ENCODE results near the gene MBP. TPM values are rescaled to one million over a fixed set of nuclear protein-coding genes. Genes with fewer than 3 reads are reported as not detected.

The MBP gene
- total RNA-seq, 1 donor from 2014 or later: 22.4 TPM

DNA sequence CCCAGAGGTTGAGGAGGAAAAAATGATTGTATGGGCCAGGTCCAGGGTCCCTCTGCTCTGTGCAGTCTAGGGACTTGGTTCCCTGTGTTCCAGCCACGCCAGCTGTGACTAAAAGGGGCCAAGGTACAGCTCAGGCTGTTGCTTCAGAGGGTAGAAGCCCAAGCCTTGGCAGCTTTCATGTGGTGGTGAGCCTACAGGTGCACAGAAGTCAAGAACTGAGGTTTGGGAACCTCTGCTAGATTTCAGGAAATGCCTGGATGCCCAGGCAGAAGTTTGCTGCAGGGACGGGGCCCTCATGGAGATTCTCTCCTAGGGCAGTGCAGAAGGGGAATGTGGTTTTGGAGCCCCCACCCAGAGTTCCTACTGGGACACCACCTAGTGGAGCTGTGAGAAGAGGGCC is 10.6 kb upstream of the MBP start:
- no peak overlapping the region for H3K4me3 ChIP-seq (ENCODE audit: low read length in 3 of 3)
- no peaks in the 10 kb centered on the region for H3K4me1 ChIP-seq (ENCODE audit: control insufficient read depth in 3 of 3, insufficient read depth in 3 of 3, low read length in 3 of 3)
- H3K27ac ChIP-seq (ENCODE audit: low read depth, low read length): no peak overlapping the region
- H3K9me3 ChIP-seq (ENCODE audit: control insufficient read depth in 3 of 3, low read length in 3 of 3): peaks cover 0 to 2% (median 0%) of the 10 kb centered on the region in 3 donors
- no peaks in the 10 kb centered on the region for H3K36me3 ChIP-seq (ENCODE audit: control insufficient read depth in 3 of 3, insufficient read depth in 3 of 3, low read length in 3 of 3)
- no peaks in the 10 kb centered on the region for H3K27me3 ChIP-seq (ENCODE audit: control insufficient read depth in 3 of 3, insufficient read depth in 3 of 3, low read length in 3 of 3)
- no peak overlapping the region for H3K9ac ChIP-seq (ENCODE audit: low read depth in 1 of 3, low read length in 3 of 3)

DNA sequence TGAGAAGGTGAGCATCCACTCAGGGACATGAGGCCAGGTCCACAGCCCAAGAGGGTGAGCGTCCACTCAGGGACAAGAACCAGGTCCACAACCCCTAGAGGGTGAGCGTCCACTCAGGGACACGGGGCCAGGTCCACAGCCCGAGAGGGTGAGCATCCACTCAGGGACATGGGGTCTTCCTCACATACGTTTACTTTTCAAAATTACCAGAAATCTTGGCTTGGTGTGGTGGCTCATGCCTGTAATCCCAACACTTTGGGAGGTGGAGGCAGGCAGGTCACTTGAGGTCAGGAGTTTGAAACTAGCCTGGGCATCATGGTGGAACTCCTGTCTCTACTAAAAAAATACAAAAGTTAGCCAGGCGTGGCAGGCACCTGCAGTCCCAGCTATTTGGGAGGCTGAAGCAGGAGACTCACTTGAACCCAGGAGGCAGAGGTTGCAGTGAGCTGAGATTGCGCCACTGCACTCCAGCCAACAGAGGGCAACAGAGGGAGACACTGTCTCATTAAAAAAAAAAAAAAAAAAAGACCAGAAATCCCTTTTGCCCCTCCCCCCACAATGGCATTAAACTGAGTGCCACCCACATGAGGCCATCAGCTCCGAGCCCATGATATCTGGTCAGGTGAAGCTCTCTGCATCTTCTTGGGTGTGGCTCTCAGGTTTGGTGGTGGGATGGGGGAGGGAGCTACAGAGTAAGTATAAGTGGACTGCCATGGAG is 9.0 kb upstream of the MBP start:
- H3K27ac ChIP-seq (ENCODE audit: low read depth, low read length): no peak overlapping the region
- H3K9ac ChIP-seq (ENCODE audit: low read depth in 1 of 3, low read length in 3 of 3): no peak overlapping the region
- H3K4me1 ChIP-seq (ENCODE audit: control insufficient read depth in 3 of 3, insufficient read depth in 3 of 3, low read length in 3 of 3): no peaks in the 10 kb centered on the region
- H3K9me3 ChIP-seq (ENCODE audit: control insufficient read depth in 3 of 3, low read length in 3 of 3): peaks cover 0 to 2% (median 0%) of the 10 kb centered on the region in 3 donors
- no peaks in the 10 kb centered on the region for H3K36me3 ChIP-seq (ENCODE audit: control insufficient read depth in 3 of 3, insufficient read depth in 3 of 3, low read length in 3 of 3)
- no peak overlapping the region for H3K4me3 ChIP-seq (ENCODE audit: low read length in 3 of 3)
- no peaks in the 10 kb centered on the region for H3K27me3 ChIP-seq (ENCODE audit: control insufficient read depth in 3 of 3, insufficient read depth in 3 of 3, low read length in 3 of 3)

DNA sequence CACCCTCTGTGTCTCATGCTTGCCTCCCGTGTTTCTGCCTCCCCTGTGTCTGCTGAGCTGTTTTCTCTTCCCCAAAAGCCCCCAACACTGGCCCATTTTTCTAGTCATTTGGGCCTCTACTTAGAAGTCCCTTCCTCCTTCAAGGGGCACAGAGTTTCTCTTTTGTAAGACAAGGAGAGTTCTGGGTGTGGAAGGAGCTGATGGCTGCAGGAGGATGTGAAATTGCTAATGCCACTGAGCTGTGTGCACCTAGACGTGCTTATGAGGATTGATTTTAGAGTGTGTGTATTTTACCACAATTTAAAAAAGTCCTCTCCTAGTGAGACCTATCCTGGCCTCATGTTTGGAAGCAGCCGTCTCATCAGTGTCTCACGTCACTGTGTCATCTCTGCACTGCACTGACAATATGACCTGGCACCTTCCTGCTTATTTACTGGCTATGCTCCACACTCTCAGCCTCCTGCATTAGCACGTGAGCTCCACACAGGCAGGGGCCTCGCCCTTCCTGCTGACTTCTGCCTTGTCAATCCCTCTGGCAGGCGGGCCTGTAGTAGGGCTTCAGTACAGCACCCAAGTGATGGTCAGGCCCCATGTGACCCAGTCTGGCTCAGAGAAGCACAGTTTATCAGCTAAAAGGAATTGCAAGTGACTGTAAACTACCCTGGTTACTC is 8.0 kb upstream of the MBP start:
- peaks cover 0 to 2% (median 0%) of the 10 kb centered on the region in 3 donors for H3K9me3 ChIP-seq (ENCODE audit: control insufficient read depth in 3 of 3, low read length in 3 of 3)
- H3K4me1 ChIP-seq (ENCODE audit: control insufficient read depth in 3 of 3, insufficient read depth in 3 of 3, low read length in 3 of 3): no peaks in the 10 kb centered on the region
- H3K27ac ChIP-seq (ENCODE audit: low read depth, low read length): no peak overlapping the region
- no peaks in the 10 kb centered on the region for H3K27me3 ChIP-seq (ENCODE audit: control insufficient read depth in 3 of 3, insufficient read depth in 3 of 3, low read length in 3 of 3)
- no peak overlapping the region for H3K4me3 ChIP-seq (ENCODE audit: low read length in 3 of 3)
- no peaks in the 10 kb centered on the region for H3K36me3 ChIP-seq (ENCODE audit: control insufficient read depth in 3 of 3, insufficient read depth in 3 of 3, low read length in 3 of 3)
- no peak overlapping the region for H3K9ac ChIP-seq (ENCODE audit: low read depth in 1 of 3, low read length in 3 of 3)

DNA sequence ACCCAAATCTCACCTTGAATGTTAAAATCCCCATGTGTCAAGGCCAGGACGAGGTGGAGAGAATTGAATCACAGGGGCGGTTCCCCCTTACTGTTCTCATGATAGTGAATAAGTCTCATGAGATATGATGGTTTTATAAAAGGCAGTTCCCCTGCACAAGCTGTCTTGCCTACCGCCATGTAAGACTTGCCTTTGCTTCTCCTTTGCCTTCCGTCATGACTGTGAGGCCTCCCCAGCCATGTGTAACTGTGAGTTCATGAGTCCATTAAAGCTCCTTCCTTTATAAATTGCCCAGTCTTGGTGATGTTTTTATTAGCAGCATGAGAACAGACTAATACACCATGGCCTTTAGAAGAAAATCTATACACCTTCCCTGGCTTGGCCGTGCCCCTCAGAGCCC is 7.4 kb upstream of the MBP start:
- no peak overlapping the region for H3K27ac ChIP-seq (ENCODE audit: low read depth, low read length)
- H3K4me1 ChIP-seq (ENCODE audit: control insufficient read depth in 3 of 3, insufficient read depth in 3 of 3, low read length in 3 of 3): no peaks in the 10 kb centered on the region
- H3K36me3 ChIP-seq (ENCODE audit: control insufficient read depth in 3 of 3, insufficient read depth in 3 of 3, low read length in 3 of 3): no peaks in the 10 kb centered on the region
- peaks cover 0 to 2% (median 0%) of the 10 kb centered on the region in 3 donors for H3K9me3 ChIP-seq (ENCODE audit: control insufficient read depth in 3 of 3, low read length in 3 of 3)
- no peak overlapping the region for H3K4me3 ChIP-seq (ENCODE audit: low read length in 3 of 3)
- H3K27me3 ChIP-seq (ENCODE audit: control insufficient read depth in 3 of 3, insufficient read depth in 3 of 3, low read length in 3 of 3): no peaks in the 10 kb centered on the region
- H3K9ac ChIP-seq (ENCODE audit: low read depth in 1 of 3, low read length in 3 of 3): no peak overlapping the region

DNA sequence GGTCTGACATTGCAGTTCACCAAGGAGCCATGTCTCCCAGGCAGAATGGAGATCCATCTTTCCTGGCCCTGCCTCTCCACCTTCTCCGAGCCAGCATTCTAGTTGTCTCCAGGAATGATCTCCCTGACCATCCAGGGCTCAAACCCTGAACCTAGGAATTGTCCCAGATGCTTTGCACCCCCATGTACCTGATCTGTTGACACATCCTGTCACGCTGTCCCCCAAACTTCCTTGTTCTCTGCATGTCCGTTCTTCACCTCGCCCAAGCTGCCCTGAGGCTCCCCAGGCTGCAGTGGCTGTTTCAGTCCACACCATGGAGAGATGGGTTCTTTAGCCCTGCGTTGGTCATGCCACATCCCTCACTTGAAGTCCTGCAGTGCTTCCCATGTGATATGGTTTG is 7.0 kb upstream of the MBP start:
- H3K4me3 ChIP-seq (ENCODE audit: low read length in 3 of 3): no peak overlapping the region
- no peak overlapping the region for H3K27ac ChIP-seq (ENCODE audit: low read depth, low read length)
- no peaks in the 10 kb centered on the region for H3K4me1 ChIP-seq (ENCODE audit: control insufficient read depth in 3 of 3, insufficient read depth in 3 of 3, low read length in 3 of 3)
- H3K36me3 ChIP-seq (ENCODE audit: control insufficient read depth in 3 of 3, insufficient read depth in 3 of 3, low read length in 3 of 3): no peaks in the 10 kb centered on the region
- peaks cover 0 to 2% (median 0%) of the 10 kb centered on the region in 3 donors for H3K9me3 ChIP-seq (ENCODE audit: control insufficient read depth in 3 of 3, low read length in 3 of 3)
- no peaks in the 10 kb centered on the region for H3K27me3 ChIP-seq (ENCODE audit: control insufficient read depth in 3 of 3, insufficient read depth in 3 of 3, low read length in 3 of 3)
- H3K9ac ChIP-seq (ENCODE audit: low read depth in 1 of 3, low read length in 3 of 3): no peak overlapping the region

DNA sequence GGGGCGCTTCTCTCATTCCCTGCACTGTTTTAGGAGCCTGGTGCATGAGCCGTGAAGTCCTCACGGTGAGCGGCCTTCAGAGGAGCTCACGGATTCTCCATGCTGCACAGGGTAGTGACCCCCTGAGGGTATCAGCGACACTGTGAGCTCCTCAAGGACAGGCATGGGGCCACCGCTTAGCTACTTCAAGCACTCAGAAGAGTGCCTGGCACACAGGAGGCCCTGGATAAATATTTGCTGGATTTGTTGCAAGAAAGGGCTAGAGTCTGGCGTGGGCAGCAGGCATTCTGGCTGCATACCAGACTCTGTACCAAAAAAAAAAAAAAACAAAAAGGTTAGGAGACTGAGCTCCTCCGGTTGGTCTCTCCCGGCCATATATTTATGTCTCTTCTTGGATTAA is 5.7 kb upstream of the MBP start:
- no peak overlapping the region for H3K9ac ChIP-seq (ENCODE audit: low read depth in 1 of 3, low read length in 3 of 3)
- no peaks in the 10 kb centered on the region for H3K9me3 ChIP-seq (ENCODE audit: control insufficient read depth in 3 of 3, low read length in 3 of 3)
- H3K4me3 ChIP-seq (ENCODE audit: low read length in 3 of 3): no peak overlapping the region
- no peak overlapping the region for H3K27ac ChIP-seq (ENCODE audit: low read depth, low read length)
- H3K36me3 ChIP-seq (ENCODE audit: control insufficient read depth in 3 of 3, insufficient read depth in 3 of 3, low read length in 3 of 3): no peaks in the 10 kb centered on the region
- H3K27me3 ChIP-seq (ENCODE audit: control insufficient read depth in 3 of 3, insufficient read depth in 3 of 3, low read length in 3 of 3): no peaks in the 10 kb centered on the region
- peaks cover 9 to 11% (median 10%) of the 10 kb centered on the region in 3 donors for H3K4me1 ChIP-seq (ENCODE audit: control insufficient read depth in 3 of 3, insufficient read depth in 3 of 3, low read length in 3 of 3)

DNA sequence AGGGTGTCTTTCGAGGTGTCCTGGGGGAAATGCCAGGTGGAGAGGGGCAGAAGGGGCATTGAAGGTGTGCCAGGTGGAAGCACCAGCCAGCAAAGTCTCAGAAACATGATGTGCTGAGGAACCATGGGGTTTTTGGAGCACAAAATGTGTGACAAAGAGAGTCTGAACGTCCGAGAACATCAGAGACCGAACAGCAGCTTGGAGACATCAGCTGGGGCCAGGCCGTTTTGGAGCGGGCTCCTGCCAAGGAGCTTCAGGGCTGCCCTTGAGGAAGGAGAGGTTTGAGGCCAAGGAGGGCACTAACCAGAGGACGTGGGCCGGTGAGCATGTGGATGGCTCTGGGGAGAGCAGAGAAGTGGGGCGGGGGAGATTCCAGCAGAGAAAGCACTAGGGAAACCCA is 5.3 kb upstream of the MBP start:
- no peaks in the 10 kb centered on the region for H3K9me3 ChIP-seq (ENCODE audit: control insufficient read depth in 3 of 3, low read length in 3 of 3)
- no peak overlapping the region for H3K27ac ChIP-seq (ENCODE audit: low read depth, low read length)
- H3K4me3 ChIP-seq (ENCODE audit: low read length in 3 of 3): no peak overlapping the region
- H3K27me3 ChIP-seq (ENCODE audit: control insufficient read depth in 3 of 3, insufficient read depth in 3 of 3, low read length in 3 of 3): no peaks in the 10 kb centered on the region
- no peaks in the 10 kb centered on the region for H3K36me3 ChIP-seq (ENCODE audit: control insufficient read depth in 3 of 3, insufficient read depth in 3 of 3, low read length in 3 of 3)
- peaks cover 12 to 15% (median 13%) of the 10 kb centered on the region in 3 donors for H3K4me1 ChIP-seq (ENCODE audit: control insufficient read depth in 3 of 3, insufficient read depth in 3 of 3, low read length in 3 of 3)
- no peak overlapping the region for H3K9ac ChIP-seq (ENCODE audit: low read depth in 1 of 3, low read length in 3 of 3)

DNA sequence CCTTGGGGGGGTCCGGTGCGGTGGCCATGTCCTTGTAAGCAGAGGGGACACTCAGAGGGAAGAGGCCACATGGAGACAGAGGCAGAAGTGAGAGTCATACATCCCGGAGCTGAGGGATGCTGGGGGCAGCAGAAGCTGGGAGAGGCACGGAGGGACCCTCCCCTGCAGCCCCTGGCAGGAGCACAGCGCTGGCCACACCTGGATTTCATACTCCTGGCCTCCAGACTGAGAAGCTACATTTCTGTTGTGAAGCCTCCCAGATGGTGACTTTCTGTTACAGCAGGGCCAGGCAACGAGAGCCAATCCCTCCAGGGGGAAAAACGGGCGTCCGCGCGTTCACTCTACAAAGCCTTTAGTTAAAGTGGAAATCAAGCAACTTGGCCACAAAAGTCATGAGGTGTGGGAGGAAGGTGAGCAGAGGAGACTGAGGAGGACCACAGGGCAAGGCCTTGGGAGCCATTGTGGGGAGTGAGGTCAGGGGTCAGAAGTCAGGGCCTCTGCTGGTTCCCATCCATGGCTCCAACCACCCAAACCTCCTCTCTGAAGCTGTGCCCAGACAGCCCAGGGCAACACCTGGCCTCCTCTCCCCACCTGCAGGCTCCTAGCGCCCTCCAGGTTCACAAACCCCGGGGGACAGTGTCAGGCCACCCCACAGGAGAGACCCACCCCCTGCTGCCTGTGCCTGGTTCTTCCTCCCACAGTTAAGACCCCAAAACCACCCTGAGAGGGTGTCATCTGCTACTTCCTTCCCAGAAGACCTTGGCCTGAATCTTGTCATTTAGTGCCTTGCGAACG is 4.5 kb upstream of the MBP start:
- no peak overlapping the region for H3K4me3 ChIP-seq (ENCODE audit: low read length in 3 of 3)
- H3K9me3 ChIP-seq (ENCODE audit: control insufficient read depth in 3 of 3, low read length in 3 of 3): no peaks in the 10 kb centered on the region
- H3K27me3 ChIP-seq (ENCODE audit: control insufficient read depth in 3 of 3, insufficient read depth in 3 of 3, low read length in 3 of 3): no peaks in the 10 kb centered on the region
- H3K27ac ChIP-seq (ENCODE audit: low read depth, low read length): no peak overlapping the region
- no peak overlapping the region for H3K9ac ChIP-seq (ENCODE audit: low read depth in 1 of 3, low read length in 3 of 3)
- peaks cover 12 to 16% (median 13%) of the 10 kb centered on the region in 3 donors for H3K4me1 ChIP-seq (ENCODE audit: control insufficient read depth in 3 of 3, insufficient read depth in 3 of 3, low read length in 3 of 3)
- H3K36me3 ChIP-seq (ENCODE audit: control insufficient read depth in 3 of 3, insufficient read depth in 3 of 3, low read length in 3 of 3): no peaks in the 10 kb centered on the region

DNA sequence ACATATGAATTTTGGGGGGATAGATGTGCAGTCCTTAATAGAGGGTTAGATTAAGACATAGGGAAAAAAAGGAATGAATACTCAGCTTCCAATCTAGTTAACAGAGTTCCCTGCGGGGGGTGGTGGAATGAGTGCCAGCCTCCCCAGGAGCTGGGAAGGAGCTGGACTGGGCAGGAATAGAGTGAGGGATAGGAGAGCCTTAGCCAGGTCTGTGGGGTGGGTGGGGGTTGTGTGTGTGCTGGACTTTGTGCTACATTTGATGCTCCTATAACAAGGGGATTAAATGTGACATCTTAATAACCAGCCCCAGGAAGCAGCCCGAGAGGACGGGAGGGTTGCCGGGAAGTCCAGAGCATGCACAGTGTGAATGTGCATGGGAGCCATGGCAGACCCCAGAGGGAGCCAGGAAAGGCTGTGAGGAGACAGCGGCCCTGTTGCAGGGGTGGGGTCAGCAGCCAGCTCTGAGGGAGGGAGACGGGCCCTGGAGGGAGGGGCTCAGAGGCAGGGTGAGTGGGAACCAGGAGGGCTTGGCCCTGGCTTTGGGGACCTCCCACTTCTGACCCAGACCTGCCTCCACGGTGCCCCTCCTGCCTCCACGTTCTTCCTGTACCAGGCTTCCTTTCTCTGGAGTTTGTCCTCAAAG is 3.6 kb upstream of the MBP start:
- peaks cover 13 to 19% (median 14%) of the 10 kb centered on the region in 3 donors for H3K4me1 ChIP-seq (ENCODE audit: control insufficient read depth in 3 of 3, insufficient read depth in 3 of 3, low read length in 3 of 3)
- no peaks in the 10 kb centered on the region for H3K9me3 ChIP-seq (ENCODE audit: control insufficient read depth in 3 of 3, low read length in 3 of 3)
- H3K36me3 ChIP-seq (ENCODE audit: control insufficient read depth in 3 of 3, insufficient read depth in 3 of 3, low read length in 3 of 3): no peaks in the 10 kb centered on the region
- no peak overlapping the region for H3K9ac ChIP-seq (ENCODE audit: low read depth in 1 of 3, low read length in 3 of 3)
- H3K4me3 ChIP-seq (ENCODE audit: low read length in 3 of 3): no peak overlapping the region
- H3K27me3 ChIP-seq (ENCODE audit: control insufficient read depth in 3 of 3, insufficient read depth in 3 of 3, low read length in 3 of 3): no peaks in the 10 kb centered on the region
- H3K27ac ChIP-seq (ENCODE audit: low read depth, low read length): no peak overlapping the region

Measured in skeletal muscle tissue (tissue), 4 donors.